ENCODE data around the gene THPO.

The THPO gene

DNA sequence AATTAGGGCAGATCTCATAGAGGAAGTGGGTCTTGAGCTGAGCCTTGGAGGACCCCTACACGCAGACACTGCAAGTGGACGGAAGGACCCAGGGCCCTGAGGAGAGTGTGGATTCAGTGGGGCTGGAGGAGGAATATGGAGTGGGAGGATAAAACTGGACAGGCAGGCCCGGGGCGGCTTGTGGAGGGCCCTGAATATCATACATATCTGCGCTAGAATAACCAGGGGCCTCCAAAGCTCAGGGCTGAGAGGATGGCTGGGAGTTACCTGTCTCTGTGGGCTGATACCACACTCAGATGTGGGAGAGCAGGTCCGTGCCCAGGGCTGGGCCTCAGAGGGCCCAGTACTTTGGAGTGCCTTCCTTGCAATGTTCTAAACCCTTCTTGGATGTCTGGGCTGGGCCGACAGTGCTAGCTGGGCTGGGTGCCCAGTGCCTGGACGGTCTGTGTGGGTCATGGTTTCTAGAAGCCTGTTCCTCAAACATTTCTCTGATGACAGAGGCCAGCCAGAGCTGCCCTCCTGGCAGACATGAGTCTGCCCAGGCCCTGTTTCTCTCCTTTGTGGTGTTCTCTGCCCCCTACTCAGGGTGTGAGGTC lies 31.4 kb upstream of the THPO start:
- Histone ChIP-seq H4K91ac (ENCODE audit: low read depth, low read length, poor library complexity) (no peak overlapping the region), H3K9ac (ENCODE audit: low read depth, low read length, poor library complexity) (no peak overlapping the region), H3K18ac (ENCODE audit: low read length) (peak overlapping the region; percentile 54), H2BK12ac (ENCODE audit: low read length) (no peak overlapping the region), H2AK5ac (ENCODE audit: low read depth, low read length) (no peak overlapping the region), H3K23ac (ENCODE audit: low read depth, low read length, poor library complexity) (no peak overlapping the region), H2BK5ac (ENCODE audit: low read length) (no peak overlapping the region), H2AFZ (ENCODE audit: low read length) (no peak overlapping the region), H3K4me1 (ENCODE audit: control insufficient read depth in 2 of 2, insufficient read depth in 1 of 2, low read depth in 1 of 2, low read length in 2 of 2) (peaks cover 0 to under 1% of the 10 kb centered on the region in 2 donors), H3K9me3 (replicated peaks in 1 of 2; ENCODE audit: control insufficient read depth in 2 of 2, insufficient read depth in 1 of 2, low read depth in 1 of 2, low read length in 2 of 2) (no peaks in the 10 kb centered on the region), H3K79me1 (ENCODE audit: low read depth, low read length) (peaks cover under 1% of the 10 kb centered on the region), H3K4me2 (ENCODE audit: insufficient read depth, low read length, poor library complexity, severe bottlenecking) (no peak overlapping the region), H3K14ac (ENCODE audit: low read length) (no peak overlapping the region), H3K4me3 (ENCODE audit: low read length in 2 of 2) (no peak overlapping the region), H2BK15ac (ENCODE audit: low read length) (no peak overlapping the region), H3K4ac (ENCODE audit: low read length) (no peak overlapping the region), H4K8ac (ENCODE audit: low read depth, low read length) (no peak overlapping the region), H3K36me3 (replicated peaks in 1 of 2; ENCODE audit: control insufficient read depth in 2 of 2, insufficient read depth in 2 of 2, low read length in 2 of 2) (no peaks in the 10 kb centered on the region), H3K27me3 (ENCODE audit: control insufficient read depth in 3 of 3, insufficient read depth in 3 of 3, low read depth in 1 of 3, low read length in 3 of 3) (peaks cover 0 to 32% (median under 1%) of the 10 kb centered on the region in 3 experiments), H3K27ac (replicated peaks; ENCODE audit: low read length) (no peak overlapping the region), H2BK120ac (ENCODE audit: low read depth, low read length) (no peak overlapping the region)
- no peak for DNase-seq (ENCODE audit: low spot score)
- no CpG with 5 or more reads among the region's 8 CpGs for WGBS, 2 donors (ENCODE audit: extremely low coverage in 2 of 2, insufficient read length in 2 of 2, insufficient replicate concordance in 1 of 2)

DNA sequence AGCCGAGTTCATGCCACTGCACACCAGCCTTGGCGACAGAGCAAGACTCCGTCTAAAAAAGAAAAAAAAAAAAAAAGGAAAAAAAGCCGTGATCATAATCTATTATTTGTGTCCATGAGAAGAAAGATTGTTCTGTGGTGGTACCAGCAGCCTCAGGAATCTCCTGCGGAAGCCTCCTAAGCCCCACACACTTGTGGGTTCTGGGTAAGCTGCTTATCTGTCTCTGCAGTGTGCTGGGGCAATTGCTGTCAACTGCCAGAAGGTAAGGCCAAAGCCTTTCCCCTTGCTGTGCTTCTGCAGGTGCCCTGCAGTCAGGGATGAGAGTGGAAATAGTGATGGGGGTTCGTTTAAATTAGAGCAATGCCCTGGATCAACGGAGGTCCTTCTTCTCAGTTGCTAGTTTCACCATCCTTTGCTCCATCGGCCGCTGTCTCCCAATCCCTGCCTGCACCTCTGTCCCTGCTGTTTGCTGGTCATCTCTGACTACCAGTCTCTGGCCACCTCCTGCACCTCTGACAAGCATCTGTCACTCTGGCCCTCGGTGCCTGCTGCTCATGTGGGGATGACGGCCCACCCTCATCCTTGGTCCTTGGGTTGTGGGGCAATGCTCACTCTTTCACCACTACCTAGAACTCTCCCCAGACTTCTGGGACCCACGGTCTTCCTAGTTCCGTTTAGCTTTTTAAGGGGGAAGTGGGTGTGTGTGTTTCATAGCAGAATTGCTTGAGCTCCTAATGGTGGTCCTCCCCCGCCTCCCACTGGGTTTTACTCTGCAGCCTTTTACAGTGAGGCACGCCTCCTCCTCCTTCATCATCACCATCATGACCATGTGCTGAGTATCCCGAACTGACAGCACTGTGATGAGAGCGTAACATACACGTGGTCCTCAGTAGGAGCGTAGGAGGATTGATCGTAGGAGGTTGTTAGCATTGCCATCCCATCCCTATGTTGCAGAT lies 27.3 kb upstream of the THPO start:
- H3K27ac ChIP-seq (replicated peaks; ENCODE audit: low read length): no peak overlapping the region
- H2AK5ac ChIP-seq (ENCODE audit: low read depth, low read length): peak overlapping the region; percentile 9
- no peaks in the 10 kb centered on the region for H3K36me3 ChIP-seq (replicated peaks in 1 of 2; ENCODE audit: control insufficient read depth in 2 of 2, insufficient read depth in 2 of 2, low read length in 2 of 2)
- H3K18ac ChIP-seq (ENCODE audit: low read length): no peak overlapping the region
- H4K8ac ChIP-seq (ENCODE audit: low read depth, low read length): no peak overlapping the region
- peaks cover 0 to 37% (median 0%) of the 10 kb centered on the region in 3 experiments for H3K27me3 ChIP-seq (ENCODE audit: control insufficient read depth in 3 of 3, insufficient read depth in 3 of 3, low read depth in 1 of 3, low read length in 3 of 3)
- H3K4me1 ChIP-seq (ENCODE audit: control insufficient read depth in 2 of 2, insufficient read depth in 1 of 2, low read depth in 1 of 2, low read length in 2 of 2): no peaks in the 10 kb centered on the region
- H3K23ac ChIP-seq (ENCODE audit: low read depth, low read length, poor library complexity): no peak overlapping the region
- H3K9ac ChIP-seq (ENCODE audit: low read depth, low read length, poor library complexity): no peak overlapping the region
- no peak overlapping the region for H3K4me3 ChIP-seq (ENCODE audit: low read length in 2 of 2)
- H3K4me2 ChIP-seq (ENCODE audit: insufficient read depth, low read length, poor library complexity, severe bottlenecking): no peak overlapping the region
- no peak overlapping the region for H2BK5ac ChIP-seq (ENCODE audit: low read length)
- H3K14ac ChIP-seq (ENCODE audit: low read length): no peak overlapping the region
- H2AFZ ChIP-seq (ENCODE audit: low read length): no peak overlapping the region
- no peak overlapping the region for H2BK12ac ChIP-seq (ENCODE audit: low read length)
- no CpG with 5 or more reads among the region's 20 CpGs for WGBS, 2 donors (ENCODE audit: extremely low coverage in 2 of 2, insufficient read length in 2 of 2, insufficient replicate concordance in 1 of 2)
- no peaks in the 10 kb centered on the region for H3K9me3 ChIP-seq (replicated peaks in 1 of 2; ENCODE audit: control insufficient read depth in 2 of 2, insufficient read depth in 1 of 2, low read depth in 1 of 2, low read length in 2 of 2)
- DNase-seq (ENCODE audit: low spot score): no peak
- H2BK15ac ChIP-seq (ENCODE audit: low read length): no peak overlapping the region
- H2BK120ac ChIP-seq (ENCODE audit: low read depth, low read length): no peak overlapping the region
- H3K79me1 ChIP-seq (ENCODE audit: low read depth, low read length): no peaks in the 10 kb centered on the region
- H4K91ac ChIP-seq (ENCODE audit: low read depth, low read length, poor library complexity): no peak overlapping the region
- no peak overlapping the region for H3K4ac ChIP-seq (ENCODE audit: low read length)

DNA sequence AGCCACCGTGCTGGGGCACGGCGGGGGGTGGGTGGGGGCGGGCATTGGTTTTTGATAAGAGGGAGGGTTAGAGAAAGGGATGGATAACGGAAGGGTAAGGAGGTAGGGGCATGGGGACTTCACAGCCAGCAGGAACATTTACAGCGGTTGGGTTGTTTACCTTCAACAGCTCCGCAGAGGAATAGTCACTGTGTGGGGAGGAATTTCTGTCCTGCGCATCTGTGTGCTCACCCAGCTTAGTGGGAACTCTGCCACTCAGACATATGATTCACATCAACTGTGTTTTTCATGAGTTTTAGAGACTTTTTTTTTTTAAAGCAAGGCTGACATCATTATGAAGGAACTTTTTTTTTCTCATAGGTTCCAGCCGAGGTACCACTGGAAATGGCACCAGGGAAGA lies 21.4 kb upstream of the THPO start:
- H3K9me3 ChIP-seq (replicated peaks in 1 of 2; ENCODE audit: control insufficient read depth in 2 of 2, insufficient read depth in 1 of 2, low read depth in 1 of 2, low read length in 2 of 2): no peaks in the 10 kb centered on the region
- no peak overlapping the region for H2BK12ac ChIP-seq (ENCODE audit: low read length)
- H2AK5ac ChIP-seq (ENCODE audit: low read depth, low read length): no peak overlapping the region
- peaks cover 0 to 31% (median 0%) of the 10 kb centered on the region in 3 experiments for H3K27me3 ChIP-seq (ENCODE audit: control insufficient read depth in 3 of 3, insufficient read depth in 3 of 3, low read depth in 1 of 3, low read length in 3 of 3)
- H2BK15ac ChIP-seq (ENCODE audit: low read length): no peak overlapping the region
- no CpG with 5 or more reads among the region's 9 CpGs for WGBS, 2 donors (ENCODE audit: extremely low coverage in 2 of 2, insufficient read length in 2 of 2, insufficient replicate concordance in 1 of 2)
- no peak overlapping the region for H3K4me2 ChIP-seq (ENCODE audit: insufficient read depth, low read length, poor library complexity, severe bottlenecking)
- no peak overlapping the region for H3K14ac ChIP-seq (ENCODE audit: low read length)
- no peaks in the 10 kb centered on the region for H3K79me1 ChIP-seq (ENCODE audit: low read depth, low read length)
- H3K36me3 ChIP-seq (replicated peaks in 1 of 2; ENCODE audit: control insufficient read depth in 2 of 2, insufficient read depth in 2 of 2, low read length in 2 of 2): no peaks in the 10 kb centered on the region
- no peak overlapping the region for H3K27ac ChIP-seq (replicated peaks; ENCODE audit: low read length)
- no peak overlapping the region for H3K4me3 ChIP-seq (ENCODE audit: low read length in 2 of 2)
- no peak overlapping the region for H3K9ac ChIP-seq (ENCODE audit: low read depth, low read length, poor library complexity)
- H3K18ac ChIP-seq (ENCODE audit: low read length): no peak overlapping the region
- no peak overlapping the region for H2BK5ac ChIP-seq (ENCODE audit: low read length)
- H2BK120ac ChIP-seq (ENCODE audit: low read depth, low read length): no peak overlapping the region
- H2AFZ ChIP-seq (ENCODE audit: low read length): no peak overlapping the region
- H3K4me1 ChIP-seq (ENCODE audit: control insufficient read depth in 2 of 2, insufficient read depth in 1 of 2, low read depth in 1 of 2, low read length in 2 of 2): no peaks in the 10 kb centered on the region
- H3K4ac ChIP-seq (ENCODE audit: low read length): no peak overlapping the region
- H4K91ac ChIP-seq (ENCODE audit: low read depth, low read length, poor library complexity): no peak overlapping the region
- DNase-seq (ENCODE audit: low spot score): no peak
- no peak overlapping the region for H3K23ac ChIP-seq (ENCODE audit: low read depth, low read length, poor library complexity)
- H4K8ac ChIP-seq (ENCODE audit: low read depth, low read length): no peak overlapping the region

GRCh38 chr3:184395320-184395660 lies 17.3 kb upstream of the THPO start:
- peak overlapping the region; percentile 37 for H3K23ac ChIP-seq (ENCODE audit: low read depth, low read length, poor library complexity)
- H3K4me2 ChIP-seq (ENCODE audit: insufficient read depth, low read length, poor library complexity, severe bottlenecking): no peak overlapping the region
- WGBS, 2 donors (ENCODE audit: extremely low coverage in 2 of 2, insufficient read length in 2 of 2, insufficient replicate concordance in 1 of 2): no CpG with 5 or more reads among the region's 5 CpGs
- H2AK5ac ChIP-seq (ENCODE audit: low read depth, low read length): no peak overlapping the region
- no peak overlapping the region for H3K14ac ChIP-seq (ENCODE audit: low read length)
- H3K4ac ChIP-seq (ENCODE audit: low read length): no peak overlapping the region
- H3K18ac ChIP-seq (ENCODE audit: low read length): no peak overlapping the region
- H3K27ac ChIP-seq (replicated peaks; ENCODE audit: low read length): no peak overlapping the region
- no peak overlapping the region for H4K8ac ChIP-seq (ENCODE audit: low read depth, low read length)
- H3K4me3 ChIP-seq (ENCODE audit: low read length in 2 of 2): peak overlapping the region in 1 of 2 donors; percentile 64
- peaks cover 0 to 16% (median 0%) of the 10 kb centered on the region in 3 experiments for H3K27me3 ChIP-seq (ENCODE audit: control insufficient read depth in 3 of 3, insufficient read depth in 3 of 3, low read depth in 1 of 3, low read length in 3 of 3)
- no peak overlapping the region for H4K91ac ChIP-seq (ENCODE audit: low read depth, low read length, poor library complexity)
- no peak overlapping the region for H2BK5ac ChIP-seq (ENCODE audit: low read length)
- no peak overlapping the region for H3K9ac ChIP-seq (ENCODE audit: low read depth, low read length, poor library complexity)
- H3K36me3 ChIP-seq (replicated peaks in 1 of 2; ENCODE audit: control insufficient read depth in 2 of 2, insufficient read depth in 2 of 2, low read length in 2 of 2): no peaks in the 10 kb centered on the region
- H3K4me1 ChIP-seq (ENCODE audit: control insufficient read depth in 2 of 2, insufficient read depth in 1 of 2, low read depth in 1 of 2, low read length in 2 of 2): no peaks in the 10 kb centered on the region
- DNase-seq (ENCODE audit: low spot score): no peak
- H2BK120ac ChIP-seq (ENCODE audit: low read depth, low read length): no peak overlapping the region
- no peak overlapping the region for H2BK12ac ChIP-seq (ENCODE audit: low read length)
- H3K9me3 ChIP-seq (replicated peaks in 1 of 2; ENCODE audit: control insufficient read depth in 2 of 2, insufficient read depth in 1 of 2, low read depth in 1 of 2, low read length in 2 of 2): no peaks in the 10 kb centered on the region
- no peak overlapping the region for H2BK15ac ChIP-seq (ENCODE audit: low read length)
- no peaks in the 10 kb centered on the region for H3K79me1 ChIP-seq (ENCODE audit: low read depth, low read length)
- H2AFZ ChIP-seq (ENCODE audit: low read length): no peak overlapping the region

Measured in neuronal stem cell (in vitro differentiated cells).